ENCODE data around the gene RC3H1.
"Not testable (repeated sequence)": the region's sequence is repeated elsewhere in the genome, so short reads cannot be mapped to it uniquely, and the experiment has no call there.

Gene RC3H1

DNA sequence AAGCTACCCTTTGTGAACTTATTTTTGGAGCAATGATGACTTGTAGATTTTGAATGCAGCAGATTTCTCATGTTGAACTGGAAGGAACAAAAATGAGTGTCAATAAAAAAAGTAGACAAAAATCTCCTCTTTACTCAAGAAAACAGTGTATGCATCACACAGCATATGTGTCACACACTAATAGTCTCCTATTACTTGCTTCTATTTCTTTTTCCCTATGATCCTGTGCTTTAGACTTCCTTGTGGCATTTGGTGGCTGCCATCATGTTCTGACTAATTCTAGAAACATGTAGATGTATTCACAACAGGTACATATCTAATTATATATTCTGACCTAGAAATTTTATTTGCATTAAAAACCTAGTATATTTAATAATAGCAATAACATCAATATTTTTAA, 14.3 kb downstream of the RC3H1 start:
- Histone ChIP-seq H3K9me3 (ENCODE audit: control insufficient read depth in 1 of 2, low read length in 2 of 2) (no peaks in the 10 kb centered on the region), H3K27me3 (ENCODE audit: control insufficient read depth in 1 of 2, insufficient read depth in 2 of 2, low read length in 2 of 2) (no peaks in the 10 kb centered on the region), H3K4me1 (ENCODE audit: control insufficient read depth in 1 of 2, insufficient read depth in 2 of 2, low read length in 2 of 2) (peaks cover 0 to 14% of the 10 kb centered on the region in 2 donors), H3K9ac (ENCODE audit: low read depth in 1 of 2, low read length in 2 of 2) (no peak overlapping the region), H3K27ac (ENCODE audit: low read depth, low read length) (no peak overlapping the region), H3K4me3 (ENCODE audit: low read depth in 1 of 2, low read length in 2 of 2) (no peak overlapping the region), H3K36me3 (ENCODE audit: control insufficient read depth in 1 of 2, insufficient read depth in 2 of 2, low read length in 2 of 2) (no peaks in the 10 kb centered on the region)

DNA sequence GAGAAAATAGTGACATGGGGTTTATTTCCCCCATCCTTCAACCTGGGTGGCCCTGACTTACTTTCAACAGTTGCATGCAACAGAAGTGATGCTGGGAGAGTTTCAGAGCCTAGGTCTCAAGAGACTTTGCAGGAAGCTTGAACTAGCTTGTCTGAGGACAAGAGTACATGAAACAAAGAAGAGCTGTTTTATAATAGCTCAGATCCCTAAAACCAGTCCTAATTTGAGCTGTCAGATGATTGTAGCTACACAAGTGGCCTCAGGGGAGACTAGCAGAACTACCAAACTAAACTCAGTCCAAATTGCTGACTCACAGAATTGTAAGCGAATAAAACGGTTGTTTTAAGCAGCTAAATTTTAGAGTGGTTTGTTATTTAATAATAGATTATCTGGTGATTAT, 17.1 kb downstream of the RC3H1 start:
- no peak overlapping the region for H3K27ac ChIP-seq (ENCODE audit: low read depth, low read length)
- H3K9ac ChIP-seq (ENCODE audit: low read depth in 1 of 2, low read length in 2 of 2), result no peak overlapping the region
- peaks cover 0 to 14% of the 10 kb centered on the region in 2 donors for H3K4me1 ChIP-seq (ENCODE audit: control insufficient read depth in 1 of 2, insufficient read depth in 2 of 2, low read length in 2 of 2)
- H3K27me3 ChIP-seq (ENCODE audit: control insufficient read depth in 1 of 2, insufficient read depth in 2 of 2, low read length in 2 of 2), result no peaks in the 10 kb centered on the region
- H3K36me3 ChIP-seq (ENCODE audit: control insufficient read depth in 1 of 2, insufficient read depth in 2 of 2, low read length in 2 of 2), result no peaks in the 10 kb centered on the region
- no peak overlapping the region for H3K4me3 ChIP-seq (ENCODE audit: low read depth in 1 of 2, low read length in 2 of 2)
- H3K9me3 ChIP-seq (ENCODE audit: control insufficient read depth in 1 of 2, low read length in 2 of 2), result no peaks in the 10 kb centered on the region

DNA sequence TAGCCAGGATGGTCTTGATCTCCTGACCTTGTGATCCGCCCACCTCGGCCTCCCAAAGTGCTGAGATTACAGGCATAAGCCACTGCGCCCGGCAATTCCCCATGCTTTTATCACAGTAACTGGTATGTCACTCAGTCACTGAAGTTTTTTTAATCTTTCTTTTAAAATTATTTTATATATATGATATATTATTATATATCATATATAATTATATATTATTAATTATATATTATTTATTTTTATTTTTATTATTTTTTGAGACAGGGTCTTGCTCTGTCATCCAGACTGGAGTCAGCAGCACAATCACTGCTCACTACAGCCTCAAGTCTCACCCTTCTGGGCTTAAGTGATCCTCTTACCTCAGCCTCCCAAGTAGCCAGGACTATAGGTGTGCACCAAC, 18.3 kb downstream of the RC3H1 start:
- Histone ChIP-seq H3K27me3 (ENCODE audit: control insufficient read depth in 1 of 2, insufficient read depth in 2 of 2, low read length in 2 of 2) (no peaks in the 10 kb centered on the region), H3K27ac (ENCODE audit: low read depth, low read length) (no peak overlapping the region), H3K4me1 (ENCODE audit: control insufficient read depth in 1 of 2, insufficient read depth in 2 of 2, low read length in 2 of 2) (peaks cover 0 to 8% of the 10 kb centered on the region in 2 donors), H3K4me3 (ENCODE audit: low read depth in 1 of 2, low read length in 2 of 2) (no peak overlapping the region), H3K9me3 (ENCODE audit: control insufficient read depth in 1 of 2, low read length in 2 of 2) (no peaks in the 10 kb centered on the region), H3K36me3 (ENCODE audit: control insufficient read depth in 1 of 2, insufficient read depth in 2 of 2, low read length in 2 of 2) (no peaks in the 10 kb centered on the region), H3K9ac (ENCODE audit: low read depth in 1 of 2, low read length in 2 of 2) (no peak overlapping the region)

DNA sequence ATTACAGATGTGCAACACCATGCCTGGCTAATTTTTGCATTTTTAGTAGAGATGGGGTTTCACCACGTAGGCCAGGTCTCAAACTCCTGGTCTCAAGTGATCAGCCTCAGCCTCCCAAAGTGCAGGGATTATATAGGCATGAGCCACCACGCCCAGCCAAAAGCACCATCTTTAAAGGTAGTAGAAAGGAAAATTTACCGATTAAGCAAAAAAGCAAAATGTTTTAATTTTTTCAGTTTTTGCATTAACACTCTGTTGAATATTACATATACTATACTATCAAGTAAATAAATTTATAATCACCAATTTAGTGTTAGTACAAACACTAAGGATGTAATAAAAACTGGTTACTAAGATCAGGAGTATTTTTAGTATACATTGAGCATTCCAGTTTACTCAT, 20.6 kb downstream of the RC3H1 start:
- Histone ChIP-seq H3K27ac (ENCODE audit: low read depth, low read length) (no peak overlapping the region), H3K36me3 (ENCODE audit: control insufficient read depth in 1 of 2, insufficient read depth in 2 of 2, low read length in 2 of 2) (peaks cover 0 to 3% of the 10 kb centered on the region in 2 donors), H3K27me3 (ENCODE audit: control insufficient read depth in 1 of 2, insufficient read depth in 2 of 2, low read length in 2 of 2) (no peaks in the 10 kb centered on the region), H3K4me3 (ENCODE audit: low read depth in 1 of 2, low read length in 2 of 2) (no peak overlapping the region), H3K9ac (ENCODE audit: low read depth in 1 of 2, low read length in 2 of 2) (no peak overlapping the region), H3K9me3 (ENCODE audit: control insufficient read depth in 1 of 2, low read length in 2 of 2) (no peaks in the 10 kb centered on the region), H3K4me1 (ENCODE audit: control insufficient read depth in 1 of 2, insufficient read depth in 2 of 2, low read length in 2 of 2) (peaks cover 0 to 3% of the 10 kb centered on the region in 2 donors)

DNA sequence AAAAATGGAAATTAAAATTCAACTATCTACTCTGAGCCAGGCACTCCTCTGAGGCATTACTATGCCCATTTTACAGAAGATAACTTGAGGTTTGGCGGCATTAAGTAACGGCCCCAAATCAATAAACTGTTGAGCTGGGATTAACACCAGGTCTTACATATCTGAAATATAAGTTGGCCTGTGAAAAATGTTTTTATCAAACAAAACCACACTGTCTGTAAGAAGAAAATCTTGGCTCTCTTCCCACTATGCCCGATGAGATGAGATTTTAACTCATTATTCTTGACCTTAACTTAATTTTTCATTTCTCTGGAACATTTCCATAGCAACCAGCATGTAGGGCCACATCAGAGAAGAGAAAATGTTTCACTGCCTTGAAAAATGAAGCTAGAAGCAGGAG, 21.8 kb downstream of the RC3H1 start:
- Histone ChIP-seq H3K4me3 (ENCODE audit: low read depth in 1 of 2, low read length in 2 of 2) (no peak overlapping the region), H3K36me3 (ENCODE audit: control insufficient read depth in 1 of 2, insufficient read depth in 2 of 2, low read length in 2 of 2) (peaks cover 0 to 8% of the 10 kb centered on the region in 2 donors), H3K4me1 (ENCODE audit: control insufficient read depth in 1 of 2, insufficient read depth in 2 of 2, low read length in 2 of 2) (no peaks in the 10 kb centered on the region), H3K9me3 (ENCODE audit: control insufficient read depth in 1 of 2, low read length in 2 of 2) (no peaks in the 10 kb centered on the region), H3K27ac (ENCODE audit: low read depth, low read length) (no peak overlapping the region), H3K27me3 (ENCODE audit: control insufficient read depth in 1 of 2, insufficient read depth in 2 of 2, low read length in 2 of 2) (no peaks in the 10 kb centered on the region), H3K9ac (ENCODE audit: low read depth in 1 of 2, low read length in 2 of 2) (no peak overlapping the region)

DNA sequence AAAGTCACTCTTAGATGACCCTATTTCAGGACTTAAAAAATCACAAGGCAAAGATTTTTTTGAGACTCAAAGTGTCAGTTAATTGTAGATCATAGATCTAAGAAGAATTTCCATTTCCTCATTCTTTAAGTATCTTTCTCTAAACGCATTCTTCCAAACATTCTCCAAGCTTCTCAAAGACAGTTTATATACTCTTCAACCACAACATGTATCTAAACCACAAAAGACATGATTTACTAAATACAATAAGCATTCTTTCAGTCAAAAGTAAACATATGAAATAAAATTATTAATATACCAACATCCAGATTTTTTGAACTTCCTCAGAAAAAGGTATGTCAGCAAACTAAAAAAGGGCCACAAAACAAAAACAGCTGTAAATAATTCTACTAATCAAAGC, 24.4 kb downstream of the RC3H1 start:
- Histone ChIP-seq H3K27ac (ENCODE audit: low read depth, low read length) (no peak overlapping the region), H3K9me3 (ENCODE audit: control insufficient read depth in 1 of 2, low read length in 2 of 2) (no peaks in the 10 kb centered on the region), H3K4me1 (ENCODE audit: control insufficient read depth in 1 of 2, insufficient read depth in 2 of 2, low read length in 2 of 2) (no peaks in the 10 kb centered on the region), H3K27me3 (ENCODE audit: control insufficient read depth in 1 of 2, insufficient read depth in 2 of 2, low read length in 2 of 2) (no peaks in the 10 kb centered on the region), H3K36me3 (ENCODE audit: control insufficient read depth in 1 of 2, insufficient read depth in 2 of 2, low read length in 2 of 2) (peaks cover 0 to 9% of the 10 kb centered on the region in 2 donors), H3K9ac (ENCODE audit: low read depth in 1 of 2, low read length in 2 of 2) (no peak overlapping the region), H3K4me3 (ENCODE audit: low read depth in 1 of 2, low read length in 2 of 2) (no peak overlapping the region)

DNA sequence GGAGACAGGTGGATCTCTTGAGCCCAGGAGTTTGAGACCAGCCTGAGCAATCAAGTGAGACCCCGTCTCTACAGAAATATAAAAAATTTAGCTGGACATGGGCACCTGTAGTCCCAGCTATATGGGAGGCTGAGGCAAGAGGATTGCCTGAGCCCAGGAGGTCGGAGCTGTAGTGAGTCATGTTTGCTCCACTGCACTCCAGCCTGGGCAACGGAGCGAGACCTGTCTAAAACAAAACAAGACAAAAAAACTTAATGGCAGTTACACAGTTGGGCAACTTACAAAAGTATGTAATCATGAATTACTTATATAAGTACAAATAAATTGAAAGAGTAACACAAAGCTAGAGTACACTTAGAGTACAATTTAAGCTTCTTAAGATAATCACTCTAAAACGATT, 25.2 kb downstream of the RC3H1 start:
- Histone ChIP-seq H3K36me3 (ENCODE audit: control insufficient read depth in 1 of 2, insufficient read depth in 2 of 2, low read length in 2 of 2) (peaks cover 6 to 17% of the 10 kb centered on the region in 2 donors), H3K27me3 (ENCODE audit: control insufficient read depth in 1 of 2, insufficient read depth in 2 of 2, low read length in 2 of 2) (no peaks in the 10 kb centered on the region), H3K9ac (ENCODE audit: low read depth in 1 of 2, low read length in 2 of 2) (no peak overlapping the region), H3K27ac (ENCODE audit: low read depth, low read length) (no peak overlapping the region), H3K4me3 (ENCODE audit: low read depth in 1 of 2, low read length in 2 of 2) (no peak overlapping the region), H3K9me3 (ENCODE audit: control insufficient read depth in 1 of 2, low read length in 2 of 2) (no peaks in the 10 kb centered on the region), H3K4me1 (ENCODE audit: control insufficient read depth in 1 of 2, insufficient read depth in 2 of 2, low read length in 2 of 2) (no peaks in the 10 kb centered on the region)

DNA sequence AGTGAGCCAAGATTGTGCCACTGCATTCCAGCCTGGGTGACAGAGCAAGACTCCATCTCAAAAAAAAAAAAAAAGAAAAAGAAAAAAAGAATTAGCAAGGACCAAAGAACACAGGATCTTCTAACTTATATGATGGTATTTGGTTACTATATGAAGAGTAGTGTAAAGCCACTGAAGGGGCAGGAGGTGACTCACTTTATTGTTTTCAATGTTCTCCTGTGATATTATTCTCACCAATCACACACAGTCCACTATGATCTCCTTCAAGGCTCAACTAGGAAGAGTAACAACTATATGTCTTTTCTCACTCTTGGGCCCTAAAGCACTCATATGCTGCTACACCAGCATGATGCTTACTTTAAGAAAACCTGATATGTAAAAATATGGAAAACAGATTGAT, 26.7 kb downstream of the RC3H1 start:
- H3K4me3 ChIP-seq (ENCODE audit: low read depth in 1 of 2, low read length in 2 of 2), result no peak overlapping the region
- peaks cover 6 to 31% of the 10 kb centered on the region in 2 donors for H3K36me3 ChIP-seq (ENCODE audit: control insufficient read depth in 1 of 2, insufficient read depth in 2 of 2, low read length in 2 of 2)
- no peak overlapping the region for H3K27ac ChIP-seq (ENCODE audit: low read depth, low read length)
- H3K27me3 ChIP-seq (ENCODE audit: control insufficient read depth in 1 of 2, insufficient read depth in 2 of 2, low read length in 2 of 2), result no peaks in the 10 kb centered on the region
- H3K9ac ChIP-seq (ENCODE audit: low read depth in 1 of 2, low read length in 2 of 2), result no peak overlapping the region
- no peaks in the 10 kb centered on the region for H3K4me1 ChIP-seq (ENCODE audit: control insufficient read depth in 1 of 2, insufficient read depth in 2 of 2, low read length in 2 of 2)
- H3K9me3 ChIP-seq (ENCODE audit: control insufficient read depth in 1 of 2, low read length in 2 of 2), result no peaks in the 10 kb centered on the region

DNA sequence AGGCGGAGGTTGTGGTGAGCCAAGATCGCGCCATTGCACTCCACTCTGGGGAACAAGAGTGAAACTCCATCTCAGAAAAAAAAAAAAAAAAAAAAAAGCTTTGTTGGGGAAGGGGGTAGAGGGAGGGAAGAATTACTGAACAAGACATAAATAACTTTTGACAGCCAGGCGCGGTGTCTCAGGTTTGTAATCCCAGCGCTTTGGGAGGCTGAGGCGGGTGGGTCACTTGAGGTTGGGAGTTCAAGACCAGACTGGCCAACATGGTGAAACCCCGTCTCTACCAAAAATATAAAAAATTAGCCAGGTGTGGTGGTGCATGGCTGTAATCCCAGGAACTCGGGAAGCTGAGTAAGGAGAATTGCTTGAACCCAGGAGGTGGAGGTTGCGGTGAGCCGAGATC, 28.2 kb downstream of the RC3H1 start:
- H3K4me1 ChIP-seq (ENCODE audit: control insufficient read depth in 1 of 2, insufficient read depth in 2 of 2, low read length in 2 of 2); H3K9me3 ChIP-seq (ENCODE audit: control insufficient read depth in 1 of 2, low read length in 2 of 2); H3K4me3 ChIP-seq (ENCODE audit: low read depth in 1 of 2, low read length in 2 of 2); H3K27ac ChIP-seq (ENCODE audit: low read depth, low read length); H3K27me3 ChIP-seq (ENCODE audit: control insufficient read depth in 1 of 2, insufficient read depth in 2 of 2, low read length in 2 of 2); H3K9ac ChIP-seq (ENCODE audit: low read depth in 1 of 2, low read length in 2 of 2): not testable (repeated sequence)
- peaks cover 6 to 38% of the 10 kb centered on the region in 2 donors for H3K36me3 ChIP-seq (ENCODE audit: control insufficient read depth in 1 of 2, insufficient read depth in 2 of 2, low read length in 2 of 2)

DNA sequence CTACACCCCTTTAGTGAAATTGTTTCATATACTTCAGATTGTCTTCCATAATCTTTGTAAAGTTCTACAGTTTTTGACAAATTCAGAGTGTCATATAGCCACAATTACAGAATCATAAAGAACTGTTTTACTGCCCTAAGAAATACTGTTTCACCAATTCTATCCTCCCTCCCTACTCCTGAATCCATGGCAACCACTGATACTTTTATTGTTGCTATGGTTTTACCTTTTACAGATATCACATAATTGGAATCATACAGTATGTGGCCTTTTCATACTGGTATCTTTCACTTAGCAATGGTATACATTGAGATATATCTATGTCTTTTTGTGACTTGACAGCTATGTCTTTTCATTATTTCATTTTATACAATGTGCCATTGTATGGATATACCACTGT, 34.1 kb downstream of the RC3H1 start:
- H3K27me3 ChIP-seq (ENCODE audit: control insufficient read depth in 1 of 2, insufficient read depth in 2 of 2, low read length in 2 of 2), result no peaks in the 10 kb centered on the region
- no peak overlapping the region for H3K9ac ChIP-seq (ENCODE audit: low read depth in 1 of 2, low read length in 2 of 2)
- no peaks in the 10 kb centered on the region for H3K9me3 ChIP-seq (ENCODE audit: control insufficient read depth in 1 of 2, low read length in 2 of 2)
- no peak overlapping the region for H3K4me3 ChIP-seq (ENCODE audit: low read depth in 1 of 2, low read length in 2 of 2)
- H3K4me1 ChIP-seq (ENCODE audit: control insufficient read depth in 1 of 2, insufficient read depth in 2 of 2, low read length in 2 of 2), result no peaks in the 10 kb centered on the region
- peaks cover 15 to 61% of the 10 kb centered on the region in 2 donors for H3K36me3 ChIP-seq (ENCODE audit: control insufficient read depth in 1 of 2, insufficient read depth in 2 of 2, low read length in 2 of 2)
- H3K27ac ChIP-seq (ENCODE audit: low read depth, low read length), result no peak overlapping the region

DNA sequence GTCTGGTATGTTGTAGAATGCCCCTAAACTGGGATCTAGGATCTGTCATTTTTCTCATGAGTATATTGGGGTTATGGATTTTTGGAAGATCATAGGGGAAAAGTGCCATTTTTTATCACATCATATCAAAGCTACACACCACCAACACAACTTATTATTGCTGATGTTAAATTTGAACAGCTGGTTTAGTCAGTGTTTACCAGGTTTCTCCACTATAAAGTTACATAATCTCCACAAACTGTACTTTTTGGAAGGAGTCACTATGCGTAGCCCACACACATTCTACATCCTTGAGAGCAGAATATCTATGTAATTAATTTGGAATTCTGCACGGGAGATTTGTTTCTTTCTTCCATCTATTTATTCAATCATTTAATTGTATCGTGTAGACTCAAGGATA, 35.2 kb downstream of the RC3H1 start:
- no peaks in the 10 kb centered on the region for H3K4me1 ChIP-seq (ENCODE audit: control insufficient read depth in 1 of 2, insufficient read depth in 2 of 2, low read length in 2 of 2)
- no peaks in the 10 kb centered on the region for H3K9me3 ChIP-seq (ENCODE audit: control insufficient read depth in 1 of 2, low read length in 2 of 2)
- no peak overlapping the region for H3K27ac ChIP-seq (ENCODE audit: low read depth, low read length)
- no peaks in the 10 kb centered on the region for H3K27me3 ChIP-seq (ENCODE audit: control insufficient read depth in 1 of 2, insufficient read depth in 2 of 2, low read length in 2 of 2)
- H3K9ac ChIP-seq (ENCODE audit: low read depth in 1 of 2, low read length in 2 of 2), result no peak overlapping the region
- no peak overlapping the region for H3K4me3 ChIP-seq (ENCODE audit: low read depth in 1 of 2, low read length in 2 of 2)
- peaks cover 13 to 57% of the 10 kb centered on the region in 2 donors for H3K36me3 ChIP-seq (ENCODE audit: control insufficient read depth in 1 of 2, insufficient read depth in 2 of 2, low read length in 2 of 2)

Measured in duodenal mucosa (tissue), 2 donors.